Neural progenitor cell (in vitro differentiated cells): Measurements from ENCODE around the gene SNX9. TPM values are rescaled to one million over a fixed set of nuclear protein-coding genes. Genes with fewer than 3 reads are reported as not detected.

Experiments used
- DNase-seq: peaks from one replicate; pipeline ENCODE4 v3.0.0-alpha.2; 2016; ENCODE audit warnings: low spot score
- H2AFZ ChIP-seq: fragments of 200-600 bp; sonication (generic); replicated peaks from 2 replicates; pipeline ENCODE4 v1.6.1; 2016; ENCODE audit warnings: antibody characterized with exemption
- H3F3A ChIP-seq: fragments of 200-600 bp; sonication (generic); 2 replicates; pipeline ENCODE4 v1.6.1; 2016; ENCODE audit warnings: antibody characterized with exemption, low read depth
- H3K27ac ChIP-seq: fragments of 200-600 bp; sonication (generic); 2 replicates; pipeline ENCODE4 v1.5.1; 2016; ENCODE audit warnings: mild to moderate bottlenecking
- H3K27me3 ChIP-seq: fragments of 200-600 bp; sonication (generic); 2 replicates; pipeline ENCODE4 v1.6.1; 2016; ENCODE audit warnings: mild to moderate bottlenecking, moderate library complexity
- H3K36me3 ChIP-seq: fragments of 200-600 bp; sonication (generic); 2 replicates; pipeline ENCODE4 v1.5.1; 2016
- H3K4me1 ChIP-seq: fragments of 200-600 bp; sonication (generic); 2 replicates; pipeline ENCODE4 v1.6.1; 2016; ENCODE audit warnings: mixed run types
- H3K4me2 ChIP-seq: fragments of 200-600 bp; sonication (generic); 2 replicates; pipeline ENCODE4 v1.6.1; 2016
- H3K4me3 ChIP-seq: fragments of 200-600 bp; sonication (generic); 2 replicates; pipeline ENCODE4 v1.5.1; 2016
- H3K79me2 ChIP-seq: fragments of 200-600 bp; sonication (generic); 2 replicates; pipeline ENCODE4 v1.6.1; 2016; ENCODE audit warnings: low read depth
- H3K9ac ChIP-seq: fragments of 200-600 bp; sonication (generic); 2 replicates; pipeline ENCODE4 v1.6.1; 2016
- H3K9me3 ChIP-seq: fragments of 200-600 bp; sonication (generic); 2 replicates; pipeline ENCODE4 v1.5.1; 2016; ENCODE audit warnings: low read depth
- H4K20me1 ChIP-seq: fragments of 200-600 bp; sonication (generic); 2 replicates; pipeline ENCODE4 v1.6.1; 2016; ENCODE audit warnings: low read depth
- H3K27ac Mint-ChIP-seq: 3 replicates; pipeline ENCODE4 v1.8.0; 2021; ENCODE audit warnings: mixed read lengths
- H3K27me3 Mint-ChIP-seq: 2 replicates; pipeline ENCODE4 v1.8.0; 2022; ENCODE audit warnings: low read depth, mild to moderate bottlenecking, inconsistent platforms, moderate library complexity, mixed read lengths; ENCODE audit not compliant: insufficient read depth
- H3K36me3 Mint-ChIP-seq: 3 replicates; pipeline ENCODE4 v1.8.0; 2021; ENCODE audit warnings: mixed read lengths
- H3K4me1 Mint-ChIP-seq: 3 replicates; pipeline ENCODE4 v1.8.0; 2021; ENCODE audit warnings: mixed read lengths
- H3K4me3 Mint-ChIP-seq: 3 replicates; pipeline ENCODE4 v1.8.0; 2021; ENCODE audit warnings: mild to moderate bottlenecking, moderate library complexity, mixed read lengths
- H3K9me3 Mint-ChIP-seq: 3 replicates; pipeline ENCODE4 v1.8.0; 2020; ENCODE audit warnings: mixed read lengths
- EZH2 ChIP-seq: fragments of 200-600 bp; sonication (generic); IDR thresholded peaks from 2 replicates; pipeline ENCODE4 v1.6.1; 2017; ENCODE audit warnings: antibody characterized with exemption, mild to moderate bottlenecking, moderate library complexity
- EZH2phosphoT487 ChIP-seq: fragments of 200-600 bp; sonication (generic); IDR thresholded peaks from 2 replicates; pipeline ENCODE4 v1.6.1; 2017; ENCODE audit warnings: antibody characterized with exemption
- total RNA-seq: library from RNA; depleted of rRNA; stranded (reverse); fragments of >200 nt; gene quantifications from 2 replicates; pipeline ENCODE4 v1.2.3, GENCODE V29; 2015; ENCODE audit warnings: low replicate concordance
- TF ChIP-seq, protein P1 (sequence below): fragments of 200-600 bp; sonication (generic); IDR thresholded peaks from 2 replicates; pipeline ENCODE4 v1.5.1; 2017; ENCODE audit warnings: antibody characterized with exemption, mild to moderate bottlenecking

Gene SNX9
- total RNA-seq, 1 donor from 2014 or later = 17.8 TPM

DNA sequence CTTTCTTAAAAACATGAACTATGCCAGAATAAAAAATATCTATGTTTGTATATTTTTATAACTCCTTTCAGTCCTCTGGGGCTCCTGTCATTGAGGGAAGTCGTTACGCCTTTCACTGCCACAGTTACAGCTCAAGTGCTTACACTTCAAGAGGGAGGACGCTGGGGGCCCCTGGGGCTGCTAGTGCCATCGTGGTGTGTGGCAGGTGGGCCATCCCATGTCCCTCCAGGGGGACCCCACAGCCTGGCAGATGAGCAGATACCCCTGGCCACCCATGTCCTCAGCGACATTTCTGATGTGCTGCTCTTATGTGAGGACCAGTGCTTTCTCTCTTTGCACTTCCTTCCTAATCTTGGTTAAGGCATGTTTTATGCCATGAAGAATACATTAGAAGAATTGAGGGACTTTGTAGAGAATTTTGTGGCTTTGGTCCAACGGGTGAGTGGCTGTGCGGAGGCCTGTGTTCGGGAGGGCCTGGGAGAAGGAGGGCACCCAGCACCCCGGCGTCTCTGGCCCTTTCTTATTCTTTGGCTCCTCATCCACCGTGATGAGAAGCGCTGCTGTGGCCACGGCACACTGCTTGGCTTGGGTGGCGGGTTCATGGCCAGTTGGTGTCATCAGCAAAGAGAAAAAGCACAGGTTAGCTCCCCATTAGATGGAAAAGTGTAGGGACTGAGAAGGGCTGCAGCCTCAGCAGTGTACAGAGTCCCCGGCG is 120.4 kb downstream of the SNX9 start:
- Histone ChIP-seq H4K20me1 (no peaks in the 10 kb centered on the region), H3K9ac (no peak overlapping the region), H3K79me2 (no peaks in the 10 kb centered on the region), H3K27me3 (no peaks in the 10 kb centered on the region), H3K4me1 (no peaks in the 10 kb centered on the region), H3F3A (no peaks in the 10 kb centered on the region), H3K4me2 (no peak overlapping the region), H3K36me3 (peaks cover 6% of the 10 kb centered on the region), H3K27ac (no peak overlapping the region), H2AFZ (no peak overlapping the region), H3K4me3 (no peak overlapping the region), H3K9me3 (no peaks in the 10 kb centered on the region)
- Mint-ChIP-seq H3K27me3 (no peaks in the 10 kb centered on the region), H3K27ac (no peak overlapping the region), H3K4me1 (peaks cover 8% of the 10 kb centered on the region), H3K9me3 (no peaks in the 10 kb centered on the region), H3K36me3 (peaks cover 35% of the 10 kb centered on the region), H3K4me3 (no peak overlapping the region)
- no peak for TF ChIP-seq EZH2phosphoT487
- TF ChIP-seq, protein P1, sequence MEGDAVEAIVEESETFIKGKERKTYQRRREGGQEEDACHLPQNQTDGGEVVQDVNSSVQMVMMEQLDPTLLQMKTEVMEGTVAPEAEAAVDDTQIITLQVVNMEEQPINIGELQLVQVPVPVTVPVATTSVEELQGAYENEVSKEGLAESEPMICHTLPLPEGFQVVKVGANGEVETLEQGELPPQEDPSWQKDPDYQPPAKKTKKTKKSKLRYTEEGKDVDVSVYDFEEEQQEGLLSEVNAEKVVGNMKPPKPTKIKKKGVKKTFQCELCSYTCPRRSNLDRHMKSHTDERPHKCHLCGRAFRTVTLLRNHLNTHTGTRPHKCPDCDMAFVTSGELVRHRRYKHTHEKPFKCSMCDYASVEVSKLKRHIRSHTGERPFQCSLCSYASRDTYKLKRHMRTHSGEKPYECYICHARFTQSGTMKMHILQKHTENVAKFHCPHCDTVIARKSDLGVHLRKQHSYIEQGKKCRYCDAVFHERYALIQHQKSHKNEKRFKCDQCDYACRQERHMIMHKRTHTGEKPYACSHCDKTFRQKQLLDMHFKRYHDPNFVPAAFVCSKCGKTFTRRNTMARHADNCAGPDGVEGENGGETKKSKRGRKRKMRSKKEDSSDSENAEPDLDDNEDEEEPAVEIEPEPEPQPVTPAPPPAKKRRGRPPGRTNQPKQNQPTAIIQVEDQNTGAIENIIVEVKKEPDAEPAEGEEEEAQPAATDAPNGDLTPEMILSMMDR = no peak
- DNase-seq = no peak

DNA sequence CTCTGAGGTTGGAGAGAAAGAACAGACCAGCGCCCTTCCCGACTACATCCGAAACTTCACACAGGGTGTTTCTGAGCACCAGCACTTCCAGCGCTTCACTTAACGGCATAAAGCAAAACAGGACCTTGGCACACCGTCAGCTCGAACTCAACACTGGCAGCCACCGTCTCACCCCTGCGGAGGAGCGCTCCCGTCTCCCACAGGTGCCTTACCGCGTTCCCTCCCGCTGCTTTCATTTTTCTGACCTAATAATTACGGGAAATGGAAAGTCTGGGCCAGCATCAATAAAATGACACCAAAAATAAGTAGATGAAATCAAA is 120.9 kb downstream of the SNX9 start:
- Histone ChIP-seq H3F3A (no peaks in the 10 kb centered on the region), H3K27me3 (no peaks in the 10 kb centered on the region), H4K20me1 (no peaks in the 10 kb centered on the region), H2AFZ (no peak overlapping the region), H3K9ac (no peak overlapping the region), H3K4me2 (no peak overlapping the region), H3K4me1 (no peaks in the 10 kb centered on the region), H3K4me3 (no peak overlapping the region), H3K79me2 (no peaks in the 10 kb centered on the region), H3K9me3 (no peaks in the 10 kb centered on the region), H3K27ac (no peak overlapping the region), H3K36me3 (peaks cover under 1% of the 10 kb centered on the region)
- Mint-ChIP-seq H3K36me3 (peaks cover 37% of the 10 kb centered on the region), H3K27me3 (no peaks in the 10 kb centered on the region), H3K9me3 (peaks cover 4% of the 10 kb centered on the region), H3K4me1 (peaks cover 8% of the 10 kb centered on the region), H3K4me3 (no peak overlapping the region), H3K27ac (no peak overlapping the region)
- DNase-seq = no peak
- no peak for TF ChIP-seq EZH2
- TF ChIP-seq, protein P1 = no peak
- TF ChIP-seq EZH2phosphoT487 = no peak

DNA sequence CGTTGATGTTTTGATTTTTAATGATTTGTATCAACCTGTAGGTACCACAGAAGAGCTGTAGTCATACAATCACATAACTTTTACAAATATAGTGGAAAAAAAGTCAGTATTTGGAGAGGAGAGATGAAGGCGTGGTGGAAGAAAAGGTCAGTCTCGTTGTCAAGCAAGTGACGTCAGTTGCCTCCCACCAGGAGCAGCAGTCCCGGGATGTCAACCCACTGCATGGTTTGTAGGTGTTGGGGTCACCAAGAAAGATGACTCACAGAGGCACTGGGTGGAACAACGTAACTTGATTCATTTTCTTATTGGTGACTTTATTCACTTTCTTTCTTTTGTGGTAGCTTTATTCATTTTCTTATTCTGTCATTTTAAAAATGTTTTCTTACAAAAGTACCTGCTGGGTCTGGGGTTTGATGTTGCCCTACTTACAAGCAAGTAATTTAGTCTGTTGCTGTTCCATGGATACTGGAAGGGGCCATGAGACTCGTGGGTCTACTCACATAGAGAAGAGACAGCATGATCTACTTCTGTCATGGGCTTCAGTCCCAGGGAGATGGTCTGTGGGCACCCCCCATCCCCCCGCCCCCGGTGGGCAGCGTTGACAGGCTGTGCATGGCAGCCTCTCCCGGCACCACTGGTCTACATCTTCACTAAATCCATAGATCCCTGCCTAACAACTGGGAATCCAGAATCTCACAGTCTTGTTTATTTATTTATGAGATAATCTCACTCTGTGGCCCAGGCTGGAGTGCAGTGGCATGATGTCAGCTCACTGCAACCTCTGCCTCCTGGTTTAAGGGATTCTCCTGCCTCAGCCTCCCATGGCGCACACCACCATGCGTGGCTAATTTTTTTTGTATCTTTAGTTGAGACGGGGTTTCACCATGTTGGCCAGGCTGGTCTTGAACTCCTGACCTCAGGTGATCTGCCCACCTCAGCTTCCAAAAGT is 122.2 kb downstream of the SNX9 start:
- no peak overlapping the region for H3K4me3 Mint-ChIP-seq
- H3K27ac ChIP-seq = no peak overlapping the region

More for the DNA sequence above, 122.2 kb downstream of the SNX9 start:
- no peak overlapping the region for H3K4me3 ChIP-seq
- H3K27ac Mint-ChIP-seq = no peak overlapping the region
- no peak for DNase-seq
- no peaks in the 10 kb centered on the region for H3K79me2 ChIP-seq
- H4K20me1 ChIP-seq = no peaks in the 10 kb centered on the region
- no peaks in the 10 kb centered on the region for H3K27me3 ChIP-seq
- no peak overlapping the region for H3K9ac ChIP-seq
- H3K27me3 Mint-ChIP-seq = no peaks in the 10 kb centered on the region
- no peaks in the 10 kb centered on the region for H3K36me3 ChIP-seq
- no peak overlapping the region for H2AFZ ChIP-seq
- TF ChIP-seq, protein P1 = no peak
- TF ChIP-seq EZH2phosphoT487 (no peak), EZH2 (no peak)
- H3K4me2 ChIP-seq = no peak overlapping the region
- no peaks in the 10 kb centered on the region for H3K4me1 ChIP-seq
- no peaks in the 10 kb centered on the region for H3K4me1 Mint-ChIP-seq
- peaks cover 32% of the 10 kb centered on the region for H3K36me3 Mint-ChIP-seq
- H3F3A ChIP-seq = no peaks in the 10 kb centered on the region
- H3K9me3 ChIP-seq = peaks cover 6% of the 10 kb centered on the region
- H3K9me3 Mint-ChIP-seq = peaks cover 14% of the 10 kb centered on the region
